ENCODE measurements around the gene COX6B1.
"Not testable (repeated sequence)": the region's sequence is repeated elsewhere in the genome, so short reads cannot be mapped to it uniquely, and the experiment has no call there.

The COX6B1 gene

GRCh38 chr19:35644206-35644986, 3.7 kb upstream of the COX6B1 start:
- Mint-ChIP-seq H3K27ac (peak overlapping the region; percentile 89), H3K9me3 (no peaks in the 10 kb centered on the region), H3K4me3 (peak overlapping the region; percentile 86), H3K27me3 (no peaks in the 10 kb centered on the region), H3K4me1 (ENCODE audit: low read depth) (peaks cover 46% of the 10 kb centered on the region), H3K36me3 (ENCODE audit: low read depth) (peaks cover 7% of the 10 kb centered on the region)

GRCh38 chr19:35644987-35645679, 3.0 kb upstream of the COX6B1 start:
- H3K27me3 Mint-ChIP-seq = no peaks in the 10 kb centered on the region
- peaks cover 52% of the 10 kb centered on the region for H3K4me1 Mint-ChIP-seq (ENCODE audit: low read depth)
- peaks cover 7% of the 10 kb centered on the region for H3K36me3 Mint-ChIP-seq (ENCODE audit: low read depth)
- peak overlapping the region; percentile 89 for H3K27ac Mint-ChIP-seq
- peak overlapping the region; percentile 86 for H3K4me3 Mint-ChIP-seq
- H3K9me3 Mint-ChIP-seq = no peaks in the 10 kb centered on the region

DNA sequence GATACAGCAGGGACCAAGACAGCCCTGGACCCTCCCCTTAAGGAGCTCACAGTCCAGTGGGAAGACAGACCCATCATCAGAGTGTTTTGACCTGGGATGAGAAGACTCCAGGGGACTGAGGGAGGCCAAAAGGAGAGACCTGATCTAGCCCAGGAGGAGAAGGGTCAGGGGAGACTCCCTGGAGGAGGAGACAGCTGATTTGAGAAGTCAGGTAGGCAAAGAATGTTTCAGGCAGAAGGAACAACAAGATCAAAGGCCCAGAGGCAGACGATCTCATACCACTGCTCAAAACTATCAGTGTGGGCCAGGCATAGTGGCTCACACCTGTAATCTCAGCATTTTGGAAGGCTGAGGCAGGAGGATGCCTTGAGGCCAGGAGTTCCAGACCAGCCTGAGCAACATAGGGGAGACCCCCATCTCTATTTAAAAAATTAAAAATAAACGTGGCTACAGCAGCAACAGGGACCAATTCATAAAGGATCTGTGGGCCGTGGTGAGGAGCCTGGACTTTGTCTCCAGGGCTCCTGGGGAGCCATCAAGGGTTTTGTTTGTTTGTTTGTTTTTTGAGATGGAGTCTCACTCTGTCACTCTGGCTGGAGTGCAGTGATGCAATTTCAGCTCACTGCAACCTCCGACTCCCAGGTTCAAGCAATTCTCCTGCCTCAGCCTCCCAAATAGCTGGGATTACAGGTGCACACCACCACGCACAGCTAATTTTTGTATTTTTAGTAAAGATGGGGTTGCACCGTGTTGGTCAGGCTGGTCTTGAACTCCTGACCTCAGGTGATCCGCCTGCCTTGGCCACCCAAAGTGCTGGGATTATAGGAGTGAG, 2.2 kb upstream of the COX6B1 start:
- peaks cover 58% of the 10 kb centered on the region for H3K4me1 Mint-ChIP-seq (ENCODE audit: low read depth)
- peak overlapping the region; percentile 89 for H3K27ac Mint-ChIP-seq
- H3K9me3 Mint-ChIP-seq = no peaks in the 10 kb centered on the region
- no peaks in the 10 kb centered on the region for H3K27me3 Mint-ChIP-seq
- peaks cover 9% of the 10 kb centered on the region for H3K36me3 Mint-ChIP-seq (ENCODE audit: low read depth)
- H3K4me3 Mint-ChIP-seq = peak overlapping the region; percentile 86

DNA sequence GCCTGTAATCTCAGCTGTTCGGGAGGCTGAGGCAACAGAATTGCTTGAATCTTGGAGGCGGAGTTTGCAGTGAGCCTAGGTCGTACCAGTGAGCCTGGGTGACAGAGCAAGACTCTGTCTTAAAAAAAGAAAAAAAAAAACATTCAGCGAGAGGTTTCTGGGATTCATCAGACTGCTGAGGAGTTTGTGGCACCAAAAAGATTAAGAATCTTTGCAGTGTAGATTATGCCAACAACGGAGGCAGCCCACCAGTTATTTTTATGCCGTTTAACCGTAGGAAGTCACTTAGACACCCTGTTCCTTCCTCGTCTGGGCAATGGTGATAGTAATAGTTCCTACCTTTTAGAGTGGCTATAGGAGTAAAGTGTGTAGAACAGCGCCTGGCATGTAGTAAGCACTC, 2.5 kb downstream of the COX6B1 start:
- H3K9me3 Mint-ChIP-seq = no peaks in the 10 kb centered on the region
- peak overlapping the region; percentile 31 for H3K27ac Mint-ChIP-seq
- H3K4me3 Mint-ChIP-seq = peak overlapping the region; percentile 14
- peaks cover 27% of the 10 kb centered on the region for H3K4me1 Mint-ChIP-seq (ENCODE audit: low read depth)
- peaks cover 37% of the 10 kb centered on the region for H3K36me3 Mint-ChIP-seq (ENCODE audit: low read depth)
- H3K27me3 Mint-ChIP-seq = no peaks in the 10 kb centered on the region

- H3K27ac Mint-ChIP-seq, H3K9me3 Mint-ChIP-seq, H3K4me3 Mint-ChIP-seq, H3K27me3 Mint-ChIP-seq: not testable (repeated sequence)
- Mint-ChIP-seq H3K36me3 (ENCODE audit: low read depth) (peaks cover 60% of the 10 kb centered on the region), H3K4me1 (ENCODE audit: low read depth) (peaks cover 14% of the 10 kb centered on the region)
Observed at GRCh38 chr19:35654828-35655227, 6.7 kb downstream of the COX6B1 start.

GRCh38 chr19:35655600-35655999, 7.5 kb downstream of the COX6B1 start:
- Mint-ChIP-seq H3K27me3 (no peaks in the 10 kb centered on the region), H3K9me3 (no peaks in the 10 kb centered on the region), H3K27ac (no peak overlapping the region), H3K4me3 (no peak overlapping the region), H3K36me3 (ENCODE audit: low read depth) (peaks cover 63% of the 10 kb centered on the region), H3K4me1 (ENCODE audit: low read depth) (peaks cover 7% of the 10 kb centered on the region)

- Mint-ChIP-seq H3K4me3 (no peak overlapping the region), H3K27me3 (no peaks in the 10 kb centered on the region), H3K9me3 (no peaks in the 10 kb centered on the region), H3K4me1 (ENCODE audit: low read depth) (no peaks in the 10 kb centered on the region), H3K36me3 (ENCODE audit: low read depth) (peaks cover 63% of the 10 kb centered on the region), H3K27ac (no peak overlapping the region)
Observed at GRCh38 chr19:35656700-35657099, 8.6 kb downstream of the COX6B1 start.

DNA sequence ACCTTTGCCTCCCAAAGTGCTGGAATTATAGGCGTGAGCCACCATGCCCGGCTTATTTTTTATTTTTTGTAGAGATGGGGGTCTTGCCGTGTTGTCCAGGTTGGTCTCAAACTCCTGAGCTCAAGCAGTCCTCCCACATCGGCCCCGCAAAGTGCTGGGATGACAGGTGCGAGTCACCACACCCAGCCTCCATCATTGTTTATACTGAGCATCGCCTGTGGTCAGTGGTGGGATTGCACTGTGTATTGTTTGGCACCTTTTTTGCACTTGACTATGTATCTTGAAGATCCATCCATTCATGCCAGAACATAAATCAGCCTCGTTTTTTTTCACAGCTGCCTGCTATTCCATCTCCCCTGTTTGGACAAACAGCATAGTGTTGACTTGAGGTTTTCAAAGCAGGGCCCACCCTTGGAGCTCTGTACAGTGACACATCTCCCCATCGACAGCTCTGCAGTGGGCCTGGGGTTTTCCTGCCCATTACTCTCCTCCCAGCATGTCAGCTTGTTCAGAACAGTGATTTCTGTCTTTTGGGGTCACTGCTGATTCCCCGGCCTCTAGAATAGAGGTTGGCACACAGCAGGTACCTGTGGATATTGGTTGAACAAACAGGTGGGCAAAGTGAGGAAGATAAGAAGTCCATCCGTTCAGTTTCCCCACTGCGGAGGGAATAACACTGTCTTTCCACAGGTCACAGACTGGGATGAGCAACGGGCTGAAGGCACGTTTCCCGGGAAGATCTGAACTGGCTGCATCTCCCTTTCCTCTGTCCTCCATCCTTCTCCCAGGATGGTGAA, 10.0 kb downstream of the COX6B1 start:
- Mint-ChIP-seq H3K9me3 (no peaks in the 10 kb centered on the region), H3K27ac (no peak overlapping the region)

GRCh38 chr19:35661995-35662340, 13.8 kb downstream of the COX6B1 start:
- Mint-ChIP-seq H3K4me1 (ENCODE audit: low read depth) (no peaks in the 10 kb centered on the region), H3K36me3 (ENCODE audit: low read depth) (peaks cover 49% of the 10 kb centered on the region), H3K27me3 (no peaks in the 10 kb centered on the region), H3K4me3 (no peak overlapping the region), H3K27ac (no peak overlapping the region), H3K9me3 (no peaks in the 10 kb centered on the region)

More for the DNA sequence above, 10.0 kb downstream of the COX6B1 start:
- peaks cover 69% of the 10 kb centered on the region for H3K36me3 Mint-ChIP-seq (ENCODE audit: low read depth)
- H3K27me3 Mint-ChIP-seq = no peaks in the 10 kb centered on the region
- H3K4me3 Mint-ChIP-seq = no peak overlapping the region
- H3K4me1 Mint-ChIP-seq (ENCODE audit: low read depth) = no peaks in the 10 kb centered on the region

- Mint-ChIP-seq H3K4me3 (no peak overlapping the region), H3K27ac (no peak overlapping the region), H3K4me1 (ENCODE audit: low read depth) (no peaks in the 10 kb centered on the region), H3K9me3 (no peaks in the 10 kb centered on the region), H3K27me3 (no peaks in the 10 kb centered on the region), H3K36me3 (ENCODE audit: low read depth) (peaks cover 37% of the 10 kb centered on the region)
Observed at GRCh38 chr19:35663981-35664380, 15.9 kb downstream of the COX6B1 start.

- Mint-ChIP-seq H3K27ac (no peak overlapping the region), H3K4me3 (no peak overlapping the region), H3K9me3 (no peaks in the 10 kb centered on the region), H3K4me1 (ENCODE audit: low read depth) (no peaks in the 10 kb centered on the region), H3K27me3 (peaks cover 11% of the 10 kb centered on the region), H3K36me3 (ENCODE audit: low read depth) (peaks cover 30% of the 10 kb centered on the region)
Observed at GRCh38 chr19:35665157-35665556, 17.0 kb downstream of the COX6B1 start.

- no peak overlapping the region for H3K27ac Mint-ChIP-seq
- peaks cover 29% of the 10 kb centered on the region for H3K36me3 Mint-ChIP-seq (ENCODE audit: low read depth)
- no peaks in the 10 kb centered on the region for H3K9me3 Mint-ChIP-seq
- no peaks in the 10 kb centered on the region for H3K4me1 Mint-ChIP-seq (ENCODE audit: low read depth)
- H3K27me3 Mint-ChIP-seq = peaks cover 13% of the 10 kb centered on the region
- H3K4me3 Mint-ChIP-seq = no peak overlapping the region
Observed at GRCh38 chr19:35665604-35666003, 17.5 kb downstream of the COX6B1 start.

GRCh38 chr19:35666251-35666913, 18.3 kb downstream of the COX6B1 start, which contains the start of gene UPK1A:
Gene UPK1A, plus strand, starts transcription at chr19:35666517. Its CDS starts 296 bp downstream, at chr19:35666813.
- Mint-ChIP-seq H3K9me3 (no peaks in the 10 kb centered on the region), H3K27me3 (peaks cover 17% of the 10 kb centered on the region), H3K36me3 (ENCODE audit: low read depth) (peaks cover 23% of the 10 kb centered on the region), H3K27ac (no peak within 1 kb of the TSS), H3K4me3 (no peak within 1 kb of the TSS), H3K4me1 (ENCODE audit: low read depth) (no peaks in the 10 kb centered on the region)

- Mint-ChIP-seq H3K4me3 (no peak overlapping the region), H3K27me3 (peaks cover 33% of the 10 kb centered on the region), H3K36me3 (ENCODE audit: low read depth) (no peaks in the 10 kb centered on the region), H3K27ac (no peak overlapping the region), H3K4me1 (ENCODE audit: low read depth) (peaks cover 9% of the 10 kb centered on the region), H3K9me3 (no peaks in the 10 kb centered on the region)
Observed at GRCh38 chr19:35669566-35669965, 21.4 kb downstream of the COX6B1 start.
